ENCODE measurements around the gene EMC1.

Gene EMC1

GRCh38 chr1:19212167-19212566, 39.2 kb downstream of the EMC1 start:
- Histone ChIP-seq H3K27me3 (ENCODE audit: control insufficient read depth in 1 of 2, insufficient read depth in 2 of 2, low read length in 2 of 2) (no peaks in the 10 kb centered on the region), H3K27ac (ENCODE audit: low read length) (no peak overlapping the region), H3K4me1 (ENCODE audit: control insufficient read depth, insufficient read depth, low read length) (peaks cover 23% of the 10 kb centered on the region), H3K9ac (ENCODE audit: low read length in 2 of 2) (no peak overlapping the region), H3K9me3 (ENCODE audit: control insufficient read depth in 2 of 2, low read length in 2 of 2) (no peaks in the 10 kb centered on the region), H3K36me3 (ENCODE audit: control insufficient read depth in 2 of 2, insufficient read depth in 2 of 2, low read length in 2 of 2) (peaks cover 0 to 8% of the 10 kb centered on the region in 2 donors), H3K4me3 (ENCODE audit: low read length in 2 of 2) (no peak overlapping the region)

GRCh38 chr1:19210772-19211549, 40.4 kb downstream of the EMC1 start:
- H3K9ac ChIP-seq (ENCODE audit: low read length in 2 of 2), result peak overlapping the region; percentile 89 to 98
- peak overlapping the region; percentile 85 to 96 for H3K4me3 ChIP-seq (ENCODE audit: low read length in 2 of 2)
- no peaks in the 10 kb centered on the region for H3K27me3 ChIP-seq (ENCODE audit: control insufficient read depth in 1 of 2, insufficient read depth in 2 of 2, low read length in 2 of 2)
- H3K36me3 ChIP-seq (ENCODE audit: control insufficient read depth in 2 of 2, insufficient read depth in 2 of 2, low read length in 2 of 2), result peaks cover 0 to 4% of the 10 kb centered on the region in 2 donors
- peaks cover 28% of the 10 kb centered on the region for H3K4me1 ChIP-seq (ENCODE audit: control insufficient read depth, insufficient read depth, low read length)
- H3K27ac ChIP-seq (ENCODE audit: low read length), result peak overlapping the region; percentile 98
- H3K9me3 ChIP-seq (ENCODE audit: control insufficient read depth in 2 of 2, low read length in 2 of 2), result no peaks in the 10 kb centered on the region

GRCh38 chr1:19209990-19210771, 41.1 kb downstream of the EMC1 start, which contains the start of gene UBR4:
UBR4 (minus strand) TSS chr1:19210266; CDS start chr1:19210248, 18 bp downstream.
- peak within 1 kb of the TSS; percentile 85 to 96 for H3K4me3 ChIP-seq (ENCODE audit: low read length in 2 of 2)
- no peaks in the 10 kb centered on the region for H3K27me3 ChIP-seq (ENCODE audit: control insufficient read depth in 1 of 2, insufficient read depth in 2 of 2, low read length in 2 of 2)
- H3K9me3 ChIP-seq (ENCODE audit: control insufficient read depth in 2 of 2, low read length in 2 of 2), result no peaks in the 10 kb centered on the region
- H3K36me3 ChIP-seq (ENCODE audit: control insufficient read depth in 2 of 2, insufficient read depth in 2 of 2, low read length in 2 of 2), result peaks cover 0 to 1% of the 10 kb centered on the region in 2 donors
- peak within 1 kb of the TSS; percentile 89 to 98 for H3K9ac ChIP-seq (ENCODE audit: low read length in 2 of 2)
- peak within 1 kb of the TSS; percentile 98 for H3K27ac ChIP-seq (ENCODE audit: low read length)
- peaks cover 28% of the 10 kb centered on the region for H3K4me1 ChIP-seq (ENCODE audit: control insufficient read depth, insufficient read depth, low read length)

- H3K4me1 ChIP-seq (ENCODE audit: control insufficient read depth, insufficient read depth, low read length), result peaks cover 31% of the 10 kb centered on the region
- H3K9ac ChIP-seq (ENCODE audit: low read length in 2 of 2), result peak overlapping the region; percentile 89 to 98
- H3K9me3 ChIP-seq (ENCODE audit: control insufficient read depth in 2 of 2, low read length in 2 of 2), result no peaks in the 10 kb centered on the region
- H3K36me3 ChIP-seq (ENCODE audit: control insufficient read depth in 2 of 2, insufficient read depth in 2 of 2, low read length in 2 of 2), result no peaks in the 10 kb centered on the region
- H3K27me3 ChIP-seq (ENCODE audit: control insufficient read depth in 1 of 2, insufficient read depth in 2 of 2, low read length in 2 of 2), result no peaks in the 10 kb centered on the region
- peak overlapping the region; percentile 98 for H3K27ac ChIP-seq (ENCODE audit: low read length)
- peak overlapping the region; percentile 85 to 96 for H3K4me3 ChIP-seq (ENCODE audit: low read length in 2 of 2)
Measured at GRCh38 chr1:19209439-19209989, 41.8 kb downstream of the EMC1 start.

- H3K4me1 ChIP-seq (ENCODE audit: control insufficient read depth, insufficient read depth, low read length), result peaks cover 31% of the 10 kb centered on the region
Measured at GRCh38 chr1:19208710-19209438, 42.5 kb downstream of the EMC1 start.

GRCh38 chr1:19206947-19207346, 44.4 kb downstream of the EMC1 start:
- Histone ChIP-seq H3K4me1 (ENCODE audit: control insufficient read depth, insufficient read depth, low read length) (peaks cover 47% of the 10 kb centered on the region), H3K36me3 (ENCODE audit: control insufficient read depth in 2 of 2, insufficient read depth in 2 of 2, low read length in 2 of 2) (no peaks in the 10 kb centered on the region), H3K27me3 (ENCODE audit: control insufficient read depth in 1 of 2, insufficient read depth in 2 of 2, low read length in 2 of 2) (no peaks in the 10 kb centered on the region), H3K4me3 (ENCODE audit: low read length in 2 of 2) (no peak overlapping the region), H3K27ac (ENCODE audit: low read length) (no peak overlapping the region), H3K9ac (ENCODE audit: low read length in 2 of 2) (no peak overlapping the region), H3K9me3 (ENCODE audit: control insufficient read depth in 2 of 2, low read length in 2 of 2) (no peaks in the 10 kb centered on the region)

More at GRCh38 chr1:19208710-19209438, 42.5 kb downstream of the EMC1 start:
- Histone ChIP-seq H3K4me3 (ENCODE audit: low read length in 2 of 2) (peak overlapping the region; percentile 85 to 96), H3K27me3 (ENCODE audit: control insufficient read depth in 1 of 2, insufficient read depth in 2 of 2, low read length in 2 of 2) (no peaks in the 10 kb centered on the region), H3K9me3 (ENCODE audit: control insufficient read depth in 2 of 2, low read length in 2 of 2) (no peaks in the 10 kb centered on the region), H3K27ac (ENCODE audit: low read length) (peak overlapping the region; percentile 98), H3K36me3 (ENCODE audit: control insufficient read depth in 2 of 2, insufficient read depth in 2 of 2, low read length in 2 of 2) (no peaks in the 10 kb centered on the region), H3K9ac (ENCODE audit: low read length in 2 of 2) (peak overlapping the region; percentile 89 to 98)

- no peak overlapping the region for H3K27ac ChIP-seq (ENCODE audit: low read length)
- H3K36me3 ChIP-seq (ENCODE audit: control insufficient read depth in 2 of 2, insufficient read depth in 2 of 2, low read length in 2 of 2), result peaks cover 0 to 4% of the 10 kb centered on the region in 2 donors
- no peak overlapping the region for H3K4me3 ChIP-seq (ENCODE audit: low read length in 2 of 2)
- no peaks in the 10 kb centered on the region for H3K27me3 ChIP-seq (ENCODE audit: control insufficient read depth in 1 of 2, insufficient read depth in 2 of 2, low read length in 2 of 2)
- no peaks in the 10 kb centered on the region for H3K9me3 ChIP-seq (ENCODE audit: control insufficient read depth in 2 of 2, low read length in 2 of 2)
- H3K9ac ChIP-seq (ENCODE audit: low read length in 2 of 2), result no peak overlapping the region
- peaks cover 41% of the 10 kb centered on the region for H3K4me1 ChIP-seq (ENCODE audit: control insufficient read depth, insufficient read depth, low read length)
Measured at GRCh38 chr1:19205845-19206244, 45.5 kb downstream of the EMC1 start.

GRCh38 chr1:19205403-19205802, 45.9 kb downstream of the EMC1 start:
- H3K4me1 ChIP-seq (ENCODE audit: control insufficient read depth, insufficient read depth, low read length), result peaks cover 43% of the 10 kb centered on the region
- no peaks in the 10 kb centered on the region for H3K27me3 ChIP-seq (ENCODE audit: control insufficient read depth in 1 of 2, insufficient read depth in 2 of 2, low read length in 2 of 2)
- H3K9me3 ChIP-seq (ENCODE audit: control insufficient read depth in 2 of 2, low read length in 2 of 2), result no peaks in the 10 kb centered on the region
- H3K4me3 ChIP-seq (ENCODE audit: low read length in 2 of 2), result no peak overlapping the region
- no peak overlapping the region for H3K27ac ChIP-seq (ENCODE audit: low read length)
- H3K9ac ChIP-seq (ENCODE audit: low read length in 2 of 2), result no peak overlapping the region
- H3K36me3 ChIP-seq (ENCODE audit: control insufficient read depth in 2 of 2, insufficient read depth in 2 of 2, low read length in 2 of 2), result peaks cover 0 to 4% of the 10 kb centered on the region in 2 donors

- H3K4me3 ChIP-seq (ENCODE audit: low read length in 2 of 2), result no peak overlapping the region
- H3K9me3 ChIP-seq (ENCODE audit: control insufficient read depth in 2 of 2, low read length in 2 of 2), result no peaks in the 10 kb centered on the region
- no peaks in the 10 kb centered on the region for H3K27me3 ChIP-seq (ENCODE audit: control insufficient read depth in 1 of 2, insufficient read depth in 2 of 2, low read length in 2 of 2)
- H3K27ac ChIP-seq (ENCODE audit: low read length), result no peak overlapping the region
- H3K36me3 ChIP-seq (ENCODE audit: control insufficient read depth in 2 of 2, insufficient read depth in 2 of 2, low read length in 2 of 2), result peaks cover 0 to 4% of the 10 kb centered on the region in 2 donors
- H3K4me1 ChIP-seq (ENCODE audit: control insufficient read depth, insufficient read depth, low read length), result peaks cover 44% of the 10 kb centered on the region
- H3K9ac ChIP-seq (ENCODE audit: low read length in 2 of 2), result no peak overlapping the region
Measured at GRCh38 chr1:19204446-19205266, 46.7 kb downstream of the EMC1 start.

All from stomach smooth muscle (tissue), 2 donors.